ENCODE data around the gene GLP1R.

- TF ChIP-seq CTCF (conservative IDR thresholded peaks at IDR 0.05; ENCODE audit: low read depth, low read length) = no peak
- TF ChIP-seq EZH2 (IDR thresholded peaks at IDR 0.05; ENCODE audit: borderline replicate concordance, low read depth, low read length, poor library complexity, severe bottlenecking) = no peak
Measured at GRCh38 chr6:39040080-39040673, 8.4 kb upstream of the GLP1R start.
